GM12878 (cell line): ENCODE measurements around the gene SORBS1. TPM values are rescaled to one million over a fixed set of nuclear protein-coding genes. Genes with fewer than 3 reads are reported as not detected.
A peak's percentile ranks its signal among the peaks of the same experiment; 100 is the strongest.

Source experiments
- ATAC-seq: fragments of 200-7000 bp; cut with Tn5 transposase; 3 replicates; pipeline ENCODE4 v1.9.1; 2020; ENCODE audit warnings: mild to moderate bottlenecking, moderate library complexity
- BruUV-seq: library from RNA; stranded (reverse); fragments of 400-500 nt; replicated peaks from 2 replicates; lab custom pipeline; 2021; lab: Mats Ljungman, UMichigan
- CTCF ChIA-PET: fragments of 300-600 bp; sonication (Branson Sonifier 250); formaldehyde crosslinking; extraction: SDS; loops from one replicate; lab custom pipeline; 2021; ENCODE audit warnings: inconsistent platforms; lab: Yijun Ruan, JAX
- POLR2A ChIA-PET: fragments of 350-600 bp; formaldehyde crosslinking; extraction: SDS; loops from one replicate; lab custom pipeline; 2021; ENCODE audit warnings: inconsistent platforms; lab: Charles Lee
- RAD21 ChIA-PET: fragments of 300-600 bp; sonication (Branson Sonifier 250); formaldehyde crosslinking; loops from one replicate; lab custom pipeline; 2023; ENCODE audit warnings: antibody characterized with exemption; ENCODE audit not compliant: unreplicated experiment; lab: Charles Lee
- SMC1A ChIA-PET: fragments of 300-600 bp; sonication (Branson Sonifier 250); formaldehyde crosslinking; loops from one replicate; lab custom pipeline; 2023; ENCODE audit not compliant: unreplicated experiment, uncharacterized antibody; lab: Charles Lee
- DNase-seq: peaks from one replicate; pipeline ENCODE4 v3.0.0-alpha.2; 2011; ENCODE audit warnings: low read depth, low spot score
- FAIRE-seq: peaks from 3 replicates; lab custom pipeline; 2011; peaks lifted over from hg19 to GRCh38; lab: Jason Lieb, UNC
- H2AFZ ChIP-seq: 2 replicates; pipeline ENCODE4 v1.6.0; 2011; ENCODE audit warnings: low read depth, low read length, control low read depth; ENCODE audit not compliant: control insufficient read depth
- H3K27ac ChIP-seq: 2 replicates; pipeline ENCODE4 v1.5.1; 2011; ENCODE audit warnings: control low read depth; ENCODE audit not compliant: control insufficient read depth, insufficient read depth
- H3K27me3 ChIP-seq, 2 experiments: replicated peaks in 1 of 2; 2 replicates each; pipeline versions ENCODE4 v1.6.0 to v1.6.1; 2011; ENCODE audit warnings: low read length in 1 of 2; ENCODE audit not compliant: control insufficient read depth in 2 of 2, insufficient read depth in 2 of 2
- H3K36me3 ChIP-seq, 2 experiments: 2 replicates each; pipeline ENCODE4 v1.5.1; 2011; ENCODE audit warnings: low read length in 1 of 2; ENCODE audit not compliant: control insufficient read depth in 2 of 2, insufficient read depth in 2 of 2
- H3K4me1 ChIP-seq: 2 replicates; pipeline ENCODE4 v1.6.1; 2011; ENCODE audit warnings: mild to moderate bottlenecking, low read length, moderate library complexity, mixed read lengths; ENCODE audit not compliant: control insufficient read depth, insufficient read depth
- H3K4me2 ChIP-seq: 2 replicates; pipeline ENCODE4 v1.6.0; 2011; ENCODE audit warnings: control low read depth; ENCODE audit not compliant: control insufficient read depth, insufficient read depth
- H3K4me3 ChIP-seq: fragments of 200-600 bp; sonication (generic); 2 replicates; pipeline ENCODE4 v1.5.1; 2016
- H3K79me2 ChIP-seq: 2 replicates; pipeline ENCODE4 v1.6.0; 2011; ENCODE audit warnings: low read length; ENCODE audit not compliant: control insufficient read depth, insufficient read depth
- H3K9ac ChIP-seq: 2 replicates; pipeline ENCODE4 v1.8.0; 2011; ENCODE audit warnings: low read length, control low read depth, mixed read lengths; ENCODE audit not compliant: control insufficient read depth, insufficient read depth
- H3K9me3 ChIP-seq: replicated peaks from 3 replicates; pipeline ENCODE4 v1.5.1; 2011; ENCODE audit warnings: mild to moderate bottlenecking, low read length; ENCODE audit not compliant: control insufficient read depth, insufficient read depth
- H4K20me1 ChIP-seq: 2 replicates; pipeline ENCODE4 v1.6.0; 2011; ENCODE audit not compliant: control insufficient read depth, insufficient read depth
- BHLHE40 ChIP-seq, 2 experiments: fragments of 450-650 bp in 1 of 2; IDR thresholded peaks; 2 replicates each; pipeline ENCODE4 v1.6.1; 2011 to 2017; ENCODE audit warnings: low read depth in 2 of 2, borderline replicate concordance in 1 of 2, improper control_type of control experiment in 1 of 2, low read length in 1 of 2, mild to moderate bottlenecking in 1 of 2
- BRCA1 ChIP-seq: IDR thresholded peaks from 2 replicates; pipeline ENCODE4 v1.6.1; 2011; ENCODE audit warnings: low read depth, low read length, improper control_type of control experiment
- ESRRA ChIP-seq: IDR thresholded peaks from 2 replicates; pipeline ENCODE4 v1.6.1; 2012; ENCODE audit warnings: mild to moderate bottlenecking, low read length, improper control_type of control experiment
- IRF4 ChIP-seq: IDR thresholded peaks from 2 replicates; pipeline ENCODE4 v1.6.1; 2011; ENCODE audit warnings: low read depth, low read length
- KLF5 ChIP-seq: fragments of 450-650 bp; IDR thresholded peaks from 2 replicates; pipeline ENCODE4 v1.6.1; 2014; ENCODE audit warnings: mild to moderate bottlenecking; ENCODE audit not compliant: partially characterized antibody
- MTA2 ChIP-seq: fragments of 450-650 bp; IDR thresholded peaks from 2 replicates; pipeline ENCODE4 v1.6.1; 2016; ENCODE audit warnings: low read depth, mild to moderate bottlenecking, moderate library complexity
- NBN ChIP-seq: fragments of 450-650 bp; IDR thresholded peaks from 2 replicates; pipeline ENCODE4 v1.6.1; 2016
- SIN3A ChIP-seq: IDR thresholded peaks from 2 replicates; pipeline ENCODE4 v1.6.1; 2012; ENCODE audit warnings: low read depth, low read length, improper control_type of control experiment
- SP1 ChIP-seq: IDR thresholded peaks from one replicate; pipeline ENCODE4 v1.6.1; 2011; ENCODE audit warnings: low read depth, low read length
- SRF ChIP-seq, 2 experiments: IDR thresholded peaks; 2 replicates each; pipeline ENCODE4 v1.6.1; 2011; ENCODE audit warnings: low read depth in 2 of 2, low read length in 2 of 2, mild to moderate bottlenecking in 1 of 2, moderate library complexity in 1 of 2
- SUPT20H ChIP-seq: IDR thresholded peaks from 2 replicates; pipeline ENCODE4 v1.6.1; 2011; ENCODE audit warnings: low read depth, mild to moderate bottlenecking, low read length, moderate library complexity, borderline replicate concordance; ENCODE audit not compliant: control insufficient read depth
- TCF3 ChIP-seq: IDR thresholded peaks from 2 replicates; pipeline ENCODE4 v1.6.1; 2012; ENCODE audit warnings: low read depth, mild to moderate bottlenecking, low read length, borderline replicate concordance; ENCODE audit not compliant: insufficient read depth
- WGBS: methylation state at CpG from one replicate; pipeline ENCODE4 v1.1.6; 2016; ENCODE audit warnings: low lambda C conversion rate; ENCODE audit not compliant: insufficient replicate concordance, insufficient coverage; ENCODE audit errors: missing lambda C conversion rate; 5-methylcytosine and 5-hydroxymethylcytosine counted together
- in situ Hi-C: fragments of 300-500 bp; cut with MboI; formaldehyde crosslinking; loops from 9 replicates; pipeline ENCODE4 v1.14.3; 2018; ENCODE audit warnings: mixed read lengths
- intact Hi-C: fragments of 100-400 bp; cut with micrococcal nuclease; formaldehyde crosslinking; loops from one replicate; pipeline ENCODE4 v1.14.2; 2022; ENCODE audit not compliant: unreplicated experiment
- polyA plus RNA-seq, 11 experiments: library from polyadenylated mRNA; depleted of rRNA in 4 of 11; unstranded in 6 of 11; stranded (reverse) in 5 of 11; fragments of >200 nt; fragmentation: Nextera tagmentation in 4 of 11; fragmentation: Illumina TruSeq in 1 of 11; extraction: Ambion mirVana in 4 of 11; extraction: Trizol in 1 of 11; gene quantifications; 1 replicate in 1 of 11; 2 replicates in 10 of 11; pipeline versions ENCODE4 v1.2.1 to v1.2.3, GENCODE V29; 2011 to 2016; ENCODE audit warnings: inconsistent platforms in 2 of 11, missing spikeins in 2 of 11, low read depth in 1 of 11
- total RNA-seq, 4 experiments: library from RNA; depleted of rRNA in 3 of 4; stranded (reverse); fragments of >200 nt in 3 of 4; fragmentation: Illumina TruSeq in 1 of 4; extraction: Trizol in 1 of 4; gene quantifications; 2 replicates each; pipeline versions ENCODE4 v1.2.1 to v1.2.3, GENCODE V29; 2013 to 2021
- TF ChIP-seq, protein P1 (sequence below): fragments of 450-650 bp; IDR thresholded peaks from 2 replicates; pipeline ENCODE4 v1.6.1; 2017; ENCODE audit warnings: antibody characterized with exemption, mild to moderate bottlenecking, moderate library complexity
- TF ChIP-seq, protein P2 (sequence below): fragments of 450-650 bp; IDR thresholded peaks from 2 replicates; pipeline ENCODE4 v1.6.1; 2014; ENCODE audit warnings: mild to moderate bottlenecking
- TF ChIP-seq, protein P3 (sequence below): IDR thresholded peaks from 2 replicates; pipeline ENCODE4 v1.6.1; 2012; ENCODE audit warnings: low read depth, low read length, improper control_type of control experiment
- TF ChIP-seq, protein P4 (sequence below): fragments of 150-350 bp; IDR thresholded peaks from 2 replicates; pipeline ENCODE4 v1.6.1; 2016; ENCODE audit warnings: low read depth, low read length

SORBS1 gene
- total and polyA plus RNA-seq, 10 of the 15 experiments (the other 5 are each of a cell fraction or from before 2014, with no cell fraction given): 0.13 to 0.75 (median 0.39) TPM

DNA sequence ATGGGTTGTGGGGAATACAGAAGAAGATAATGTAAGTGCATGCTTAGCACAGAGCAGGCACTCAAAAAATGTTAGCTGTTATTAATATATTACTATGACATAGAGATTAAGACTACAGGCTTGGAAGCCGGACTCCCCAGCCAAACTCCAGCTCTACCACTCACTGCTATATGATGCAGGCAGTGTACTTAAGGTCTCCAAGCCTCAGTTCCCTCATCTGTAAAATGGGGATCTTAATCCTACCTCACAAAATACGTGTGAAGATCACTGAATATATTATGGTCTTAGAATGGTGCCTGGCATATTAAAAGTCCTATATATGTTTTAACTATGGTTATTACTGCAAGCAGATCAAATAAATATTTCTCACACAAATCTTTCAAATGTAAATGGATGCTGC is 275.6 kb downstream of the SORBS1 start:
- no peak overlapping the region; the same call in 1 of the 2 replicates for H3K27ac ChIP-seq
- ChIA-PET POLR2A (interaction anchor here (1.1 to 1.6 kb wide), 3 partner anchors 8 to 42 kb away, joined by 3 to 7 read pairs (median 5); no protein-coding TSS in a partner anchor), RAD21 (interaction anchor here (0.6 to 6.2 kb wide), 12 partner anchors 8 to 350 kb away, joined by 3 to 139 read pairs (median 4); no protein-coding TSS in a partner anchor), CTCF (interaction anchor here (0.7 to 16.6 kb wide), 22 partner anchors 9 to 152 kb away, joined by 3 to 348 read pairs (median 4); no protein-coding TSS in a partner anchor), SMC1A (interaction anchor here (0.8 to 14.9 kb wide), 12 partner anchors 7 to 88 kb away, joined by 3 to 313 read pairs (median 6); no protein-coding TSS in a partner anchor)
- H4K20me1 ChIP-seq: peaks cover 22% of the 10 kb centered on the region
- intact Hi-C loops: loop anchor here (1.0 to 5.0 kb wide), 2 partner anchors 78 to 103 kb away; no protein-coding TSS in a partner anchor
- peak overlapping the region; percentile 49 for H3K9ac ChIP-seq
- in situ Hi-C loops: loop anchor here (10.0 kb wide), 1 partner anchor 989 kb away; the partner anchor contains the start of gene BLNK
- H3K79me2 ChIP-seq: peaks cover 99% of the 10 kb centered on the region
- H3K36me3 ChIP-seq: peaks cover 0 to 11% of the 10 kb centered on the region in 2 experiments; a peak in 1 of 4 replicates
- H3K4me2 ChIP-seq: peak overlapping the region; percentile 96
- 93% methylated on average over 2 of the region's 2 CpGs for WGBS
- no peaks in the 10 kb centered on the region for H3K27me3 ChIP-seq
- no peak for ATAC-seq
- FAIRE-seq: no peak
- no TSS peak for BruUV-seq
- H3K4me1 ChIP-seq: peaks cover 21% of the 10 kb centered on the region
- no peaks in the 10 kb centered on the region for H3K9me3 ChIP-seq
- H3K4me3 ChIP-seq: peak overlapping the region; percentile 59
- no peak overlapping the region for H2AFZ ChIP-seq
- DNase-seq: no peak
- TF ChIP-seq SP1: no peak
- no peak for TF ChIP-seq MTA2
- no peak for TF ChIP-seq SIN3A
- TF ChIP-seq BRCA1: no peak
- TF ChIP-seq SRF (IDR thresholded peaks at IDR 0.05; ENCODE audit: low read depth in 2 of 2, low read length in 2 of 2): no peak
- TF ChIP-seq, protein P1, sequence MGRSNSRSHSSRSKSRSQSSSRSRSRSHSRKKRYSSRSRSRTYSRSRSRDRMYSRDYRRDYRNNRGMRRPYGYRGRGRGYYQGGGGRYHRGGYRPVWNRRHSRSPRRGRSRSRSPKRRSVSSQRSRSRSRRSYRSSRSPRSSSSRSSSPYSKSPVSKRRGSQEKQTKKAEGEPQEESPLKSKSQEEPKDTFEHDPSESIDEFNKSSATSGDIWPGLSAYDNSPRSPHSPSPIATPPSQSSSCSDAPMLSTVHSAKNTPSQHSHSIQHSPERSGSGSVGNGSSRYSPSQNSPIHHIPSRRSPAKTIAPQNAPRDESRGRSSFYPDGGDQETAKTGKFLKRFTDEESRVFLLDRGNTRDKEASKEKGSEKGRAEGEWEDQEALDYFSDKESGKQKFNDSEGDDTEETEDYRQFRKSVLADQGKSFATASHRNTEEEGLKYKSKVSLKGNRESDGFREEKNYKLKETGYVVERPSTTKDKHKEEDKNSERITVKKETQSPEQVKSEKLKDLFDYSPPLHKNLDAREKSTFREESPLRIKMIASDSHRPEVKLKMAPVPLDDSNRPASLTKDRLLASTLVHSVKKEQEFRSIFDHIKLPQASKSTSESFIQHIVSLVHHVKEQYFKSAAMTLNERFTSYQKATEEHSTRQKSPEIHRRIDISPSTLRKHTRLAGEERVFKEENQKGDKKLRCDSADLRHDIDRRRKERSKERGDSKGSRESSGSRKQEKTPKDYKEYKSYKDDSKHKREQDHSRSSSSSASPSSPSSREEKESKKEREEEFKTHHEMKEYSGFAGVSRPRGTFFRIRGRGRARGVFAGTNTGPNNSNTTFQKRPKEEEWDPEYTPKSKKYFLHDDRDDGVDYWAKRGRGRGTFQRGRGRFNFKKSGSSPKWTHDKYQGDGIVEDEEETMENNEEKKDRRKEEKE: no peak
- TF ChIP-seq, protein P2, sequence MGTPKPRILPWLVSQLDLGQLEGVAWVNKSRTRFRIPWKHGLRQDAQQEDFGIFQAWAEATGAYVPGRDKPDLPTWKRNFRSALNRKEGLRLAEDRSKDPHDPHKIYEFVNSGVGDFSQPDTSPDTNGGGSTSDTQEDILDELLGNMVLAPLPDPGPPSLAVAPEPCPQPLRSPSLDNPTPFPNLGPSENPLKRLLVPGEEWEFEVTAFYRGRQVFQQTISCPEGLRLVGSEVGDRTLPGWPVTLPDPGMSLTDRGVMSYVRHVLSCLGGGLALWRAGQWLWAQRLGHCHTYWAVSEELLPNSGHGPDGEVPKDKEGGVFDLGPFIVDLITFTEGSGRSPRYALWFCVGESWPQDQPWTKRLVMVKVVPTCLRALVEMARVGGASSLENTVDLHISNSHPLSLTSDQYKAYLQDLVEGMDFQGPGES: no peak
- TF ChIP-seq ESRRA: no peak
- TF ChIP-seq, protein P3, sequence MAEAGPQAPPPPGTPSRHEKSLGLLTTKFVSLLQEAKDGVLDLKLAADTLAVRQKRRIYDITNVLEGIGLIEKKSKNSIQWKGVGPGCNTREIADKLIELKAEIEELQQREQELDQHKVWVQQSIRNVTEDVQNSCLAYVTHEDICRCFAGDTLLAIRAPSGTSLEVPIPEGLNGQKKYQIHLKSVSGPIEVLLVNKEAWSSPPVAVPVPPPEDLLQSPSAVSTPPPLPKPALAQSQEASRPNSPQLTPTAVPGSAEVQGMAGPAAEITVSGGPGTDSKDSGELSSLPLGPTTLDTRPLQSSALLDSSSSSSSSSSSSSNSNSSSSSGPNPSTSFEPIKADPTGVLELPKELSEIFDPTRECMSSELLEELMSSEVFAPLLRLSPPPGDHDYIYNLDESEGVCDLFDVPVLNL: no peak
- no peak for TF ChIP-seq BHLHE40 (IDR thresholded peaks at IDR 0.05; ENCODE audit: borderline replicate concordance in 1 of 2, low read depth in 2 of 2, low read length in 1 of 2)
- TF ChIP-seq NBN: no peak
- TF ChIP-seq, protein P4, sequence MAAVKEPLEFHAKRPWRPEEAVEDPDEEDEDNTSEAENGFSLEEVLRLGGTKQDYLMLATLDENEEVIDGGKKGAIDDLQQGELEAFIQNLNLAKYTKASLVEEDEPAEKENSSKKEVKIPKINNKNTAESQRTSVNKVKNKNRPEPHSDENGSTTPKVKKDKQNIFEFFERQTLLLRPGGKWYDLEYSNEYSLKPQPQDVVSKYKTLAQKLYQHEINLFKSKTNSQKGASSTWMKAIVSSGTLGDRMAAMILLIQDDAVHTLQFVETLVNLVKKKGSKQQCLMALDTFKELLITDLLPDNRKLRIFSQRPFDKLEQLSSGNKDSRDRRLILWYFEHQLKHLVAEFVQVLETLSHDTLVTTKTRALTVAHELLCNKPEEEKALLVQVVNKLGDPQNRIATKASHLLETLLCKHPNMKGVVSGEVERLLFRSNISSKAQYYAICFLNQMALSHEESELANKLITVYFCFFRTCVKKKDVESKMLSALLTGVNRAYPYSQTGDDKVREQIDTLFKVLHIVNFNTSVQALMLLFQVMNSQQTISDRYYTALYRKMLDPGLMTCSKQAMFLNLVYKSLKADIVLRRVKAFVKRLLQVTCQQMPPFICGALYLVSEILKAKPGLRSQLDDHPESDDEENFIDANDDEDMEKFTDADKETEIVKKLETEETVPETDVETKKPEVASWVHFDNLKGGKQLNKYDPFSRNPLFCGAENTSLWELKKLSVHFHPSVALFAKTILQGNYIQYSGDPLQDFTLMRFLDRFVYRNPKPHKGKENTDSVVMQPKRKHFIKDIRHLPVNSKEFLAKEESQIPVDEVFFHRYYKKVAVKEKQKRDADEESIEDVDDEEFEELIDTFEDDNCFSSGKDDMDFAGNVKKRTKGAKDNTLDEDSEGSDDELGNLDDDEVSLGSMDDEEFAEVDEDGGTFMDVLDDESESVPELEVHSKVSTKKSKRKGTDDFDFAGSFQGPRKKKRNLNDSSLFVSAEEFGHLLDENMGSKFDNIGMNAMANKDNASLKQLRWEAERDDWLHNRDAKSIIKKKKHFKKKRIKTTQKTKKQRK: no peak
- TF ChIP-seq IRF4: no peak
- no peak for TF ChIP-seq SUPT20H
- no peak for TF ChIP-seq KLF5
- no peak for TF ChIP-seq TCF3
